ENCODE results near the gene CDK5R1.

The CDK5R1 gene

GRCh38 chr17:32486701-32487472, at the start of gene CDK5R1:
Gene CDK5R1, plus strand, starts transcription at chr17:32486993. Its CDS starts 628 bp downstream, at chr17:32487621.
- Histone ChIP-seq H3K27me3 (no peaks in the 10 kb centered on the region), H3K36me3 (peaks cover 46% of the 10 kb centered on the region), H3K4me1 (peaks cover 61% of the 10 kb centered on the region), H3K9me3 (no peaks in the 10 kb centered on the region), H3K27ac (peak within 1 kb of the TSS; percentile 91), H3K9ac (peak within 1 kb of the TSS; percentile 92), H4K20me1 (peaks cover 45% of the 10 kb centered on the region), H3K4me3 (peak within 1 kb of the TSS; percentile 88), H3K4me2 (peak within 1 kb of the TSS; percentile 82)
- no peak for TF ChIP-seq Cebpa-rat (IDR thresholded peaks at IDR 0.05)

- no peaks in the 10 kb centered on the region for H3K36me3 ChIP-seq
- H3K27me3 ChIP-seq, result no peaks in the 10 kb centered on the region
- no peak for TF ChIP-seq Cebpa-rat (IDR thresholded peaks at IDR 0.05)
- peaks cover 12% of the 10 kb centered on the region for H4K20me1 ChIP-seq
- no peak overlapping the region for H3K4me3 ChIP-seq
- H3K27ac ChIP-seq, result no peak overlapping the region
- H3K4me1 ChIP-seq, result peaks cover 7% of the 10 kb centered on the region
- peaks cover 15% of the 10 kb centered on the region for H3K9me3 ChIP-seq
- H3K4me2 ChIP-seq, result no peak overlapping the region
- no peak overlapping the region for H3K9ac ChIP-seq
These were observed 46.1 kb upstream of the CDK5R1 start for GRCh38 chr17:32440722-32441121.

- Histone ChIP-seq H3K4me3 (no peak overlapping the region), H4K20me1 (peaks cover 24% of the 10 kb centered on the region), H3K4me2 (no peak overlapping the region), H3K27me3 (no peaks in the 10 kb centered on the region), H3K9ac (no peak overlapping the region), H3K27ac (no peak overlapping the region), H3K4me1 (peaks cover 18% of the 10 kb centered on the region), H3K9me3 (peaks cover 3% of the 10 kb centered on the region; the same call in 1 of the 2 replicates), H3K36me3 (peaks cover 2% of the 10 kb centered on the region; the same call in 1 of the 2 replicates)
- no peak for TF ChIP-seq Cebpa-rat (IDR thresholded peaks at IDR 0.05)
These were observed 44.9 kb upstream of the CDK5R1 start for GRCh38 chr17:32441886-32442285.

GRCh38 chr17:32443827-32444300, 42.9 kb upstream of the CDK5R1 start:
- H3K9me3 ChIP-seq, result no peaks in the 10 kb centered on the region
- peak overlapping the region; percentile 99 for H3K9ac ChIP-seq
- H3K4me2 ChIP-seq, result peak overlapping the region; percentile 87
- peaks cover 20% of the 10 kb centered on the region for H3K4me1 ChIP-seq
- H3K27ac ChIP-seq, result no peak overlapping the region
- H4K20me1 ChIP-seq, result peaks cover 36% of the 10 kb centered on the region
- H3K27me3 ChIP-seq, result no peaks in the 10 kb centered on the region
- TF ChIP-seq Cebpa-rat (IDR thresholded peaks at IDR 0.05), result no peak
- H3K4me3 ChIP-seq, result peak overlapping the region; percentile 100
- H3K36me3 ChIP-seq, result peaks cover 22% of the 10 kb centered on the region

GRCh38 chr17:32444301-32445073, 42.3 kb upstream of the CDK5R1 start, which contains the start of gene PSMD11:
Gene PSMD11, plus strand, starts transcription at chr17:32444510. Its CDS starts 14 bp downstream, at chr17:32444524.
- Histone ChIP-seq H3K9me3 (no peaks in the 10 kb centered on the region), H3K4me3 (peak within 1 kb of the TSS; percentile 100), H3K4me1 (peaks cover 20% of the 10 kb centered on the region), H4K20me1 (peaks cover 42% of the 10 kb centered on the region), H3K9ac (peak within 1 kb of the TSS; percentile 99), H3K4me2 (peak within 1 kb of the TSS; percentile 93), H3K36me3 (peaks cover 28% of the 10 kb centered on the region), H3K27ac (peak within 1 kb of the TSS; percentile 97), H3K27me3 (no peaks in the 10 kb centered on the region)
- no peak for TF ChIP-seq Cebpa-rat (IDR thresholded peaks at IDR 0.05)

- Histone ChIP-seq H3K27me3 (no peaks in the 10 kb centered on the region), H3K4me1 (peaks cover 20% of the 10 kb centered on the region), H4K20me1 (peaks cover 48% of the 10 kb centered on the region), H3K9ac (peak overlapping the region; percentile 99), H3K36me3 (peaks cover 34% of the 10 kb centered on the region), H3K27ac (peak overlapping the region; percentile 97), H3K4me3 (peak overlapping the region; percentile 100), H3K9me3 (no peaks in the 10 kb centered on the region), H3K4me2 (peak overlapping the region; percentile 93)
- no peak for TF ChIP-seq Cebpa-rat (IDR thresholded peaks at IDR 0.05)
These were observed 41.7 kb upstream of the CDK5R1 start for GRCh38 chr17:32445074-32445415.

GRCh38 chr17:32445497-32445896, 41.3 kb upstream of the CDK5R1 start:
- Histone ChIP-seq H3K9ac (peak overlapping the region; percentile 99), H3K27ac (peak overlapping the region; percentile 97; the same call in 1 of the 2 replicates), H3K27me3 (no peaks in the 10 kb centered on the region), H4K20me1 (peaks cover 50% of the 10 kb centered on the region), H3K4me1 (peaks cover 20% of the 10 kb centered on the region), H3K4me2 (peak overlapping the region; percentile 93), H3K4me3 (peak overlapping the region; percentile 100), H3K36me3 (peaks cover 38% of the 10 kb centered on the region), H3K9me3 (no peaks in the 10 kb centered on the region)
- no peak for TF ChIP-seq Cebpa-rat (IDR thresholded peaks at IDR 0.05)

- H3K36me3 ChIP-seq, result peaks cover 43% of the 10 kb centered on the region
- H3K4me3 ChIP-seq, result peak overlapping the region; percentile 100; the same call in 1 of the 2 replicates
- H4K20me1 ChIP-seq, result peaks cover 53% of the 10 kb centered on the region
- no peaks in the 10 kb centered on the region for H3K27me3 ChIP-seq
- no peak overlapping the region for H3K9ac ChIP-seq
- no peak for TF ChIP-seq Cebpa-rat (IDR thresholded peaks at IDR 0.05)
- H3K9me3 ChIP-seq, result no peaks in the 10 kb centered on the region
- peak overlapping the region; percentile 93 for H3K4me2 ChIP-seq
- H3K27ac ChIP-seq, result no peak overlapping the region
- H3K4me1 ChIP-seq, result peaks cover 20% of the 10 kb centered on the region
These were observed 40.8 kb upstream of the CDK5R1 start for GRCh38 chr17:32445971-32446370.

- no peaks in the 10 kb centered on the region for H3K9me3 ChIP-seq
- peak overlapping the region; percentile 93; the same call in 1 of the 2 replicates for H3K4me2 ChIP-seq
- no peak for TF ChIP-seq Cebpa-rat (IDR thresholded peaks at IDR 0.05)
- no peak overlapping the region for H3K4me3 ChIP-seq
- H4K20me1 ChIP-seq, result peaks cover 61% of the 10 kb centered on the region
- peaks cover 20% of the 10 kb centered on the region for H3K4me1 ChIP-seq
- H3K36me3 ChIP-seq, result peaks cover 53% of the 10 kb centered on the region
- no peak overlapping the region for H3K27ac ChIP-seq
- H3K9ac ChIP-seq, result no peak overlapping the region
- H3K27me3 ChIP-seq, result no peaks in the 10 kb centered on the region
These were observed 39.8 kb upstream of the CDK5R1 start for GRCh38 chr17:32446949-32447348.

Measured in BLaER1 (cell line).